Measurements from ENCODE around the gene CORO7.

DNA sequence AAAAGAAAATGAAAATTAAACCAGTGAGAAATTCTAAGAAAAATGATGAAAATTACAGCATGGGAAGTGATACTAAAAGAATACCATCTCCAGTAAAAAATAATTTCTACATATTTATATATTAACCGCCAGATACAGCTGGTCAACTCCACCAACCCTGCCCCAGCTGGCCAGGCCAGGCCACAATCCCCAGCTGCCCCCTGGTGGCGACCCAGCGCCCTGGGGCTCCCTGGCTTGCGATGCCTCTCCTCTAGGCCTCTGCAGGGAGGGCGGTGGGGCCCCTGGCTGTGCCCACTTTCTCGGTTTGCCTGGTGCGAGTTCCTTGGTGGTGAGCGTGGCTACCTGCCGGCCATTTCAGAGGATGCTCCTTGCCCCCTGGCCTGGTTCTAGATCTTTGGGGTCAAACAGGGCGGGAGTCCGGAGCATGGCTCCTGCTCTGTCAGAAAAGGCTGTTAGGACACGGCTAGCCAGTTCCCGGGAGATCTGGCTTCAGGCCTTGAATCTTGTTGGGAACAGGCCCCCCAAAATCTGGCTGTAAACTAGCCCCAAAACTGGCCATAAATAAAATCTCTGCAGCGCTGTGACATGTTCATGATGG lies 86.0 kb downstream of the CORO7 start:
- TF ChIP-seq, protein P1, sequence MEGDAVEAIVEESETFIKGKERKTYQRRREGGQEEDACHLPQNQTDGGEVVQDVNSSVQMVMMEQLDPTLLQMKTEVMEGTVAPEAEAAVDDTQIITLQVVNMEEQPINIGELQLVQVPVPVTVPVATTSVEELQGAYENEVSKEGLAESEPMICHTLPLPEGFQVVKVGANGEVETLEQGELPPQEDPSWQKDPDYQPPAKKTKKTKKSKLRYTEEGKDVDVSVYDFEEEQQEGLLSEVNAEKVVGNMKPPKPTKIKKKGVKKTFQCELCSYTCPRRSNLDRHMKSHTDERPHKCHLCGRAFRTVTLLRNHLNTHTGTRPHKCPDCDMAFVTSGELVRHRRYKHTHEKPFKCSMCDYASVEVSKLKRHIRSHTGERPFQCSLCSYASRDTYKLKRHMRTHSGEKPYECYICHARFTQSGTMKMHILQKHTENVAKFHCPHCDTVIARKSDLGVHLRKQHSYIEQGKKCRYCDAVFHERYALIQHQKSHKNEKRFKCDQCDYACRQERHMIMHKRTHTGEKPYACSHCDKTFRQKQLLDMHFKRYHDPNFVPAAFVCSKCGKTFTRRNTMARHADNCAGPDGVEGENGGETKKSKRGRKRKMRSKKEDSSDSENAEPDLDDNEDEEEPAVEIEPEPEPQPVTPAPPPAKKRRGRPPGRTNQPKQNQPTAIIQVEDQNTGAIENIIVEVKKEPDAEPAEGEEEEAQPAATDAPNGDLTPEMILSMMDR (IDR thresholded peaks at IDR 0.05; ENCODE audit: low read depth, low read length) = peak; percentile 88
- no peak for TF ChIP-seq EZH2phosphoT487 (IDR thresholded peaks at IDR 0.05; ENCODE audit: low read depth)

Measured in OCI-LY3 (cell line).